ENCODE results near the gene STRA6.

Gene STRA6

DNA sequence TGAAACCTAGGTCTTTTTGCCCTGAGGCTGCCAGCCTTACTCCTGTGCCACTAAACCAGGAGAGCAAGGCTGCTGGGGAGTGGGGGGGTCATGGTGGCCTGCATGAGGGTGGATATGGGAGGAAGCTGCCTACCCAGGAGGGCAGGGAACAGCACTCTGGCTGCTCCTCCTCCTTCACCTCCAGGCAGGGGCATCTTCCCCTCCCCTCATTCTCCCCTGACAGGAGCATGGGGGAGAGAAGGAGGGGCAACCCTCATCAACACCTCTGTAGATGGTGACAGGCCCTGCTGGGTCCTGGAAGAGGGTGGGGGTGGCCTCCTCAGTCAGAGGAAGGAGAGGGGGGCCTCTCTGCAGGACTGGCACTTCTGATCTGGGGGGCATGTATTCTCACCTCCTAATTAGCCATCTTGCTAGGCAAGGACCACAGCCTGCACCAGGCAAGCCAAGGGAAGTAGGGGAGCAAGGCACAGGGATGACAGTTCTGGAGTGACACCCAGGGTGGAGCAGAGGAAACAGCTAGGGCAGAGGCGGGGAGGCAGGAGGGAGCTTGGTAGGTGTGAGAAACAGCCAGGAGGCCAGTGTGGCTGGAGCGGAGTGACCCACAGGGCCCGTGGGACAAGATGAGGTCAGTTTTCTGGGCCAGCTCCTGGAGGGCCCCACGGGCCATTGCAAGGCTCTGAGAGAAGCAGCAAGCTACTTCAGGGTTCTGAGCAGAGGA is 38.5 kb upstream of the STRA6 start:
- Histone ChIP-seq H3K9me3 (ENCODE audit: control insufficient read depth in 2 of 2, low read length in 2 of 2) (no peaks in the 10 kb centered on the region), H3K27me3 (ENCODE audit: control insufficient read depth in 2 of 2, insufficient read depth in 2 of 2, low read length in 2 of 2) (no peaks in the 10 kb centered on the region), H3K27ac (ENCODE audit: low read depth in 2 of 2, low read length in 2 of 2) (no peak overlapping the region), H3K4me1 (ENCODE audit: control insufficient read depth in 2 of 2, insufficient read depth in 2 of 2, low read length in 2 of 2) (peaks cover 2 to 10% of the 10 kb centered on the region in 2 donors), H3K9ac (ENCODE audit: low read depth in 1 of 2, low read length in 2 of 2) (no peak overlapping the region), H3K36me3 (ENCODE audit: control insufficient read depth in 2 of 2, insufficient read depth in 2 of 2, low read length in 2 of 2) (no peaks in the 10 kb centered on the region), H3K4me3 (ENCODE audit: low read length in 2 of 2) (no peak overlapping the region)

DNA sequence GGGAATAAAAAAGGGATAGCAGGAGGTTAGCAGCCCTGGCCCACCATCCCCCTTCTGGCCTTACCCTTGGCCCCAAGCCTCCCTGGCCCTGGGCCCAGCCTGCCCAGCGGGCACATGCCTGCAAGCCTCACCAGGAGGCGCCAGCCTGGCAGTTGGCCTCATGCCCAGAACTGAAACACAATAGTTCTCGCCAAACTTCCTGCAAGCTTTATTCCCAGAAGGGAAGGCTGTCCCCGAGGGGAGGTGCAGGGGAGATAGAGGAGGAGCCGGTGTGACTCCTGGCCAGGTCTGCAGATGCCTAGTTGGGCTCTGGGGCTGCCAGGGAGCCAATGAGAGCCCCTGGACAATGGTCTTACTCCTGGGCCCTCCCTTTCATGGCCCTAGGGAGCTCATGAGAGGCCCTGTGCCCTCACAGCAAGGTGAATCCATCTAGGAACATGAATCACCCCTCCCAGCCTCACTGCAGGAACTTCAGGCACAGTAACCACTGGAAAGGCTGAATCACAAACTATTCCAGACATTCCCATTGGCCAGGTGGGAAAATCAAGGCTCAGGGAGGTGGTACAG is 37.5 kb upstream of the STRA6 start:
- peak overlapping the region in 1 of 2 donors; percentile 19 for H3K9ac ChIP-seq (ENCODE audit: low read depth in 1 of 2, low read length in 2 of 2)
- no peaks in the 10 kb centered on the region for H3K27me3 ChIP-seq (ENCODE audit: control insufficient read depth in 2 of 2, insufficient read depth in 2 of 2, low read length in 2 of 2)
- H3K27ac ChIP-seq (ENCODE audit: low read depth in 2 of 2, low read length in 2 of 2) = peak overlapping the region; percentile 10 to 49
- peaks cover 2 to 16% of the 10 kb centered on the region in 2 donors for H3K4me1 ChIP-seq (ENCODE audit: control insufficient read depth in 2 of 2, insufficient read depth in 2 of 2, low read length in 2 of 2)
- H3K9me3 ChIP-seq (ENCODE audit: control insufficient read depth in 2 of 2, low read length in 2 of 2) = no peaks in the 10 kb centered on the region
- H3K36me3 ChIP-seq (ENCODE audit: control insufficient read depth in 2 of 2, insufficient read depth in 2 of 2, low read length in 2 of 2) = no peaks in the 10 kb centered on the region
- no peak overlapping the region for H3K4me3 ChIP-seq (ENCODE audit: low read length in 2 of 2)

DNA sequence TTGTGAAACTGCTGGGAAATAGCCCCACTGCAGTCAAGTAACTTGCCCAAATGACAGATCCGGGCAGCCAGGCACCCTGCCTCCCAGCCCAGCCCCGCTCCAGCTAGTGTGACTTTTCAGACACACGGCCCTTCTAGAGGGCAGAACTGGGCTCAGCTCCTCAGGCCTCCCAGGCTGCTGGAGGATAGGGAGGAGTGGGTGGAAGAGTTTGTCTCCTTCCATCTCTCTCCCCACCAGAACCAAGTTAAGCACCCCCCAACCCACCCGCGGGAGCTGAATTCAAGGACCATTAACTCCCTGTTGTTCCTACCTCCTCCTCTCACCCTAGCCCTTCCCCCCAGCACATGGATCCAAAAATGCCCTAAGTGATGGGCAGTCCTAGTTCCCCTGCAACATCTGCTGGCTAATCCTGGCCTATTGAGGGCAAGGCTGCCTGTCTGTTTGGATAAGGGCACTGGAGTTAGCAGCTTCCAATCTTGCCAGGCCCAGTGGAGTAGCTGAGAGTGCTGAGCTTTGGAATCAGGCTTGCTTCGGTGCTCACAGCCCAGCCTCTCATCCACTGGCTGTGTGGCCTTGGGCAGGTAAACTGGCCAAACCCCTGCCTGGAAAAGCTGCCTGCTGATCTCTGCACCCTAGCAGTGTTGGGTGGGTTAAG is 36.6 kb upstream of the STRA6 start:
- Histone ChIP-seq H3K4me3 (ENCODE audit: low read length in 2 of 2) (no peak overlapping the region), H3K36me3 (ENCODE audit: control insufficient read depth in 2 of 2, insufficient read depth in 2 of 2, low read length in 2 of 2) (no peaks in the 10 kb centered on the region), H3K27me3 (ENCODE audit: control insufficient read depth in 2 of 2, insufficient read depth in 2 of 2, low read length in 2 of 2) (no peaks in the 10 kb centered on the region), H3K4me1 (ENCODE audit: control insufficient read depth in 2 of 2, insufficient read depth in 2 of 2, low read length in 2 of 2) (peaks cover 2 to 16% of the 10 kb centered on the region in 2 donors), H3K9me3 (ENCODE audit: control insufficient read depth in 2 of 2, low read length in 2 of 2) (no peaks in the 10 kb centered on the region), H3K27ac (ENCODE audit: low read depth in 2 of 2, low read length in 2 of 2) (no peak overlapping the region), H3K9ac (ENCODE audit: low read depth in 1 of 2, low read length in 2 of 2) (no peak overlapping the region)

DNA sequence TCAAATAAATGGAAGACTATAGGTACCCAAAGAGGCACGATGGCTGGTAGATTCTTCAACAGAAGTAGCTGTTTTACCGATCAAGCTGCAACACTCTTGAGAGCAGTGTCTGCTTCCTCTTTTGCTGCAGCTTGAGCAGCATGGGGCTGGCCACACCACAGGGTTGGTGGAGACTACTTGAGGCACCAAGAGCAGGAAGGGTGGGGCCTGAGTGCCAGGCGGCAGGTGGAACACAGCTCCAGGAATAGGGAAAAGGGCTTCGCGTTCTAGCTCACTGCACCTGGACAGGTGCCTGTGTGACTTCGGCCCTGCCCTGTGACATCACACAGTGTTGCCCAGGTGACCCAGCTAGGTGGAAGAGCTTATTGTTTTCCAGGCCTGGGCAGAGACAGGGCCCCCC is 33.4 kb upstream of the STRA6 start, which contains the start of gene CCDC33:
Gene CCDC33, plus strand, starts transcription at position 365 of the 400 bp plus-strand sequence. CDS start 394 bp downstream, outside the sequence.
- H3K27ac ChIP-seq (ENCODE audit: low read depth in 2 of 2, low read length in 2 of 2) = peak within 1 kb of the TSS in 1 of 2 donors; percentile 53
- peaks cover 2 to 16% of the 10 kb centered on the region in 2 donors for H3K4me1 ChIP-seq (ENCODE audit: control insufficient read depth in 2 of 2, insufficient read depth in 2 of 2, low read length in 2 of 2)
- no peaks in the 10 kb centered on the region for H3K36me3 ChIP-seq (ENCODE audit: control insufficient read depth in 2 of 2, insufficient read depth in 2 of 2, low read length in 2 of 2)
- no peak within 1 kb of the TSS for H3K9ac ChIP-seq (ENCODE audit: low read depth in 1 of 2, low read length in 2 of 2)
- H3K4me3 ChIP-seq (ENCODE audit: low read length in 2 of 2) = no peak within 1 kb of the TSS
- H3K27me3 ChIP-seq (ENCODE audit: control insufficient read depth in 2 of 2, insufficient read depth in 2 of 2, low read length in 2 of 2) = no peaks in the 10 kb centered on the region
- H3K9me3 ChIP-seq (ENCODE audit: control insufficient read depth in 2 of 2, low read length in 2 of 2) = no peaks in the 10 kb centered on the region

DNA sequence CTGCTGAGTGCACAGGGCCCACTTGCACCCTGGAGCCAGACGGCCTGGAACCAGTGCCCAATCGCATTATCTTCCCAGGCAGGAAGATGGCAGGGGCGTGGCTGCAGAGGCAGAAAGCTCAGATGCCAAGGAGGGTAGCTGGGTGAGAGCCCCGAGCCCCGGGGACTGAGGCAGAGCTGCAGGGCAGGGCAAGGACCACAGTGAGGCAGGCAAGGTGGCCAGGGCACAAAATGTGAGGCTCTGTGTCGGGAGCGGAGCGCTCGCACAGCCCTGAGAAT is 31.9 kb upstream of the STRA6 start:
- no peak overlapping the region for H3K27ac ChIP-seq (ENCODE audit: low read depth in 2 of 2, low read length in 2 of 2)
- H3K9ac ChIP-seq (ENCODE audit: low read depth in 1 of 2, low read length in 2 of 2) = no peak overlapping the region
- peaks cover 2 to 10% of the 10 kb centered on the region in 2 donors for H3K4me1 ChIP-seq (ENCODE audit: control insufficient read depth in 2 of 2, insufficient read depth in 2 of 2, low read length in 2 of 2)
- no peaks in the 10 kb centered on the region for H3K9me3 ChIP-seq (ENCODE audit: control insufficient read depth in 2 of 2, low read length in 2 of 2)
- H3K27me3 ChIP-seq (ENCODE audit: control insufficient read depth in 2 of 2, insufficient read depth in 2 of 2, low read length in 2 of 2) = no peaks in the 10 kb centered on the region
- no peaks in the 10 kb centered on the region for H3K36me3 ChIP-seq (ENCODE audit: control insufficient read depth in 2 of 2, insufficient read depth in 2 of 2, low read length in 2 of 2)
- H3K4me3 ChIP-seq (ENCODE audit: low read length in 2 of 2) = no peak overlapping the region

DNA sequence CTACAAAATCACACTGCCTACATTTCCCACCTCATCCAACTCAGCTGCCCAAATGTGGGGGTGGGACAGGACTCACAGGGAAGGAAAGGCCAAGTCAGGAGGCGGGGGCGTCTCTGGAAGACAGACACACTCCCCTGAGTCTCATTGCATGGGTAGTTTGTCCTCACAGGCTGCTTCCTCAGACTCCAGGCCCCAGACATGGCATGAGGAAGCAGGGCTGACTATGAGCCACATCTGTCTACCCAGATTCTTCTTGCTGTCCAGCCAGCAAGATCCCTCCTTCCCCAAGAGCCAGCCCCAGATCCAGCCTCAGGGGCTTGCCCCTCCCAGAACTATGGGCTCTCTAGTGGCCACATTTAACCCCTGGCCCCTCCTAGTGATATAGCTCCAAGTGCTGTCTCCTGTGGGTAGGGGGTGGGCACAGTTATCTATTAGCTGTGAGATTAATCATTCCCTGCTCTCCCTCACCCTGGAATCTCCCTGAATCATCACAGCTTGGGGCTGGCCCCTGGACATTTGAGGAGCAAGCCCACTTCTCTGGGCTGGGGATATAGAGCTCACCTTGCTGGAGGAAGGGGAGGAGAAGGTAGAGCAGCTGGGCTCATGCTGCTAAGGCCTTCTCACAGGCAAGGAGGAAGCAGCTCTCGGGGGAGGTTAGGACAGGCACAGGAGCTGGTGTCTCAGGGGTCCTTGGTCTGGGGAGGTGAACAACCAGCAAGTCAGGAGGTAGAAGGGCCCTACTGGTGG is 31.4 kb upstream of the STRA6 start:
- Histone ChIP-seq H3K36me3 (ENCODE audit: control insufficient read depth in 2 of 2, insufficient read depth in 2 of 2, low read length in 2 of 2) (no peaks in the 10 kb centered on the region), H3K4me1 (ENCODE audit: control insufficient read depth in 2 of 2, insufficient read depth in 2 of 2, low read length in 2 of 2) (peaks cover 2 to 10% of the 10 kb centered on the region in 2 donors), H3K27ac (ENCODE audit: low read depth in 2 of 2, low read length in 2 of 2) (no peak overlapping the region), H3K27me3 (ENCODE audit: control insufficient read depth in 2 of 2, insufficient read depth in 2 of 2, low read length in 2 of 2) (no peaks in the 10 kb centered on the region), H3K9me3 (ENCODE audit: control insufficient read depth in 2 of 2, low read length in 2 of 2) (no peaks in the 10 kb centered on the region), H3K4me3 (ENCODE audit: low read length in 2 of 2) (no peak overlapping the region), H3K9ac (ENCODE audit: low read depth in 1 of 2, low read length in 2 of 2) (no peak overlapping the region)

DNA sequence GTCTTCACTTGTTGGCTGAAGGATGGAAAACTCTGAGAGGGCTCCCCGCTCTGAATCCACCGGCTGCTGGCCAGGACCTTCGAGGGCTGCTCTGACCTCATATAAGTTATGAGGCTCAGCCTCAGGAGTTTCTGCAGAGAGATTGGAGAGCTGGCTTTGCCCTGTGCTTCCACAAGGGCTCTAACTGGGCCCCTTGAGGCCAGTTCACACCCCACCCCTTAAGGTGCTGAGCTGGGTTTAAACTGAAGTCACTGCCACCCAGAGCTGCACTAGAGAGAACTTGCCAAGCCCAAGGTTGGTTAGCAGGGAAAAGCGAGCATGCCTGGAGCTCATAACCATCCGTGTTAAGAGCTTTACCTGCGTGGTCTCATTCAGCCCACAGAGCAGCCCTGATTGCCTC is 30.8 kb upstream of the STRA6 start:
- Histone ChIP-seq H3K27me3 (ENCODE audit: control insufficient read depth in 2 of 2, insufficient read depth in 2 of 2, low read length in 2 of 2) (no peaks in the 10 kb centered on the region), H3K27ac (ENCODE audit: low read depth in 2 of 2, low read length in 2 of 2) (no peak overlapping the region), H3K4me1 (ENCODE audit: control insufficient read depth in 2 of 2, insufficient read depth in 2 of 2, low read length in 2 of 2) (peaks cover 7 to 16% of the 10 kb centered on the region in 2 donors), H3K36me3 (ENCODE audit: control insufficient read depth in 2 of 2, insufficient read depth in 2 of 2, low read length in 2 of 2) (no peaks in the 10 kb centered on the region), H3K9me3 (ENCODE audit: control insufficient read depth in 2 of 2, low read length in 2 of 2) (no peaks in the 10 kb centered on the region), H3K9ac (ENCODE audit: low read depth in 1 of 2, low read length in 2 of 2) (no peak overlapping the region), H3K4me3 (ENCODE audit: low read length in 2 of 2) (no peak overlapping the region)

DNA sequence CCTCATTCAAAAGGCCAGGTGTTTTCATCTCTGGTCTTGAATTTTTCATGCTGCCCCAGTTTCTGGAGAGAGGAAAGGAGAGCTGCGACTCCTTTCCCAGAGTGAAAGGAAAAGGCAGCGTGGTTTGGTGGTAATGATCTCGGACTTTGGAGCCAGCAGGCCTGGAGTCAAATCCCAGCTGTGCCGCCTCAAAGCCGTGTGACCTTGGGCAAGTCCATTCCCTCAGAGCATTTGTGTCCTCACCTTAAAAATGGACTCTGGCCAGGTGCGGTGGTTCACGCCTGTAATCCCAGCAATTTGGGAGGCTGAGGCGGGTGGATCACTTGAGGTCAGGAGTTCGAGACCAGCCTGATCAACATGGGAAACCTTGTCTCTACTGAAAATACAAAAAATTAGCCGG is 28.9 kb upstream of the STRA6 start:
- no peaks in the 10 kb centered on the region for H3K36me3 ChIP-seq (ENCODE audit: control insufficient read depth in 2 of 2, insufficient read depth in 2 of 2, low read length in 2 of 2)
- H3K27ac ChIP-seq (ENCODE audit: low read depth in 2 of 2, low read length in 2 of 2) = no peak overlapping the region
- H3K9ac ChIP-seq (ENCODE audit: low read depth in 1 of 2, low read length in 2 of 2) = no peak overlapping the region
- H3K9me3 ChIP-seq (ENCODE audit: control insufficient read depth in 2 of 2, low read length in 2 of 2) = no peaks in the 10 kb centered on the region
- no peaks in the 10 kb centered on the region for H3K27me3 ChIP-seq (ENCODE audit: control insufficient read depth in 2 of 2, insufficient read depth in 2 of 2, low read length in 2 of 2)
- H3K4me3 ChIP-seq (ENCODE audit: low read length in 2 of 2) = no peak overlapping the region
- peaks cover 12 to 16% of the 10 kb centered on the region in 2 donors for H3K4me1 ChIP-seq (ENCODE audit: control insufficient read depth in 2 of 2, insufficient read depth in 2 of 2, low read length in 2 of 2)

DNA sequence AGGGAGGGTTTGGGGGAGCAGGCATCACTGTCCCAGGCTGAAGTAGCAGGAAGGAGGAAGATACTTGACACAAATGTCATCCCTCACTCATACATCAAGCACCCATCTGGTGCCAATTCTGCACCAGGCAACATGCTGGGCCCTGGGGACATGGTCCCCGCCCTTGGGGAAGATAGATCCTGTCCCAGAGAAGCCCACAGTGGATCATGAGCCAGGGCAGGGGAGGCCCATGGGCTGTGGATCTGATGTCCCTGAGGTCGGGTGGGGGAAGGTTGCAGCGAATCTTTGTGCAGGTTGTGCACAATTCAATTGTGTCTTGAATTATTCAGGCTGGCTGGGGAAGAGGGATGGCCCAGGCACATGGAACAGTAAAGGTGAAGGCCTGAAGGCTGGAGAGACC is 27.1 kb upstream of the STRA6 start:
- H3K36me3 ChIP-seq (ENCODE audit: control insufficient read depth in 2 of 2, insufficient read depth in 2 of 2, low read length in 2 of 2) = no peaks in the 10 kb centered on the region
- H3K9me3 ChIP-seq (ENCODE audit: control insufficient read depth in 2 of 2, low read length in 2 of 2) = no peaks in the 10 kb centered on the region
- peaks cover 6 to 11% of the 10 kb centered on the region in 2 donors for H3K4me1 ChIP-seq (ENCODE audit: control insufficient read depth in 2 of 2, insufficient read depth in 2 of 2, low read length in 2 of 2)
- no peak overlapping the region for H3K9ac ChIP-seq (ENCODE audit: low read depth in 1 of 2, low read length in 2 of 2)
- H3K27ac ChIP-seq (ENCODE audit: low read depth in 2 of 2, low read length in 2 of 2) = no peak overlapping the region
- no peaks in the 10 kb centered on the region for H3K27me3 ChIP-seq (ENCODE audit: control insufficient read depth in 2 of 2, insufficient read depth in 2 of 2, low read length in 2 of 2)
- no peak overlapping the region for H3K4me3 ChIP-seq (ENCODE audit: low read length in 2 of 2)

DNA sequence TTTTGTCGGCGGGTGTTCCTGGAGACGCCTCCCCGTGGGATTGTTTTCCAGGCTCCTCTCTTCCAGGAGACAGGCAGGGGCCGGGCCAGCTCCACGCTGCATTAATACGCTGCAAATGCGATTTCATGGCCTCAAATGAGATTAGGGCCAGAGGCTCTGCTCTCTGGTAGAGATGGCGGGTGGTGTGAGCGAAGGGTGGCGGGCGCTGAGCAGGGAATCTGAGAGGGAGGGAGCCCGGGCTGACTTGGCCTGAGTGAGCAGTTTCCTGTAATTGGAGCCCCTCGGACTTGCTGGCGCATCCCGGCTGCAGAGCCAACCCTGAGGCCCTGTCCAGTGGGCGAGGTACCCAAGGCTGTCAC is 26.1 kb upstream of the STRA6 start:
- H3K9ac ChIP-seq (ENCODE audit: low read depth in 1 of 2, low read length in 2 of 2) = no peak overlapping the region
- H3K27me3 ChIP-seq (ENCODE audit: control insufficient read depth in 2 of 2, insufficient read depth in 2 of 2, low read length in 2 of 2) = no peaks in the 10 kb centered on the region
- no peak overlapping the region for H3K27ac ChIP-seq (ENCODE audit: low read depth in 2 of 2, low read length in 2 of 2)
- H3K9me3 ChIP-seq (ENCODE audit: control insufficient read depth in 2 of 2, low read length in 2 of 2) = no peaks in the 10 kb centered on the region
- H3K4me3 ChIP-seq (ENCODE audit: low read length in 2 of 2) = no peak overlapping the region
- no peaks in the 10 kb centered on the region for H3K36me3 ChIP-seq (ENCODE audit: control insufficient read depth in 2 of 2, insufficient read depth in 2 of 2, low read length in 2 of 2)
- peaks cover 6 to 11% of the 10 kb centered on the region in 2 donors for H3K4me1 ChIP-seq (ENCODE audit: control insufficient read depth in 2 of 2, insufficient read depth in 2 of 2, low read length in 2 of 2)
